HG03571 (cell line): ENCODE measurements around the gene VPS51.
A peak's percentile ranks its signal among the peaks of the same experiment; 100 is the strongest.
"Not testable (repeated sequence)": the region's sequence is repeated elsewhere in the genome, so short reads cannot be mapped to it uniquely, and the experiment has no call there.

ENCODE experiments used
- ATAC-seq: cut with Tn5 transposase; IDR thresholded peaks from one replicate; pipeline ENCODE4 v1.9.1; 2021; ENCODE audit not compliant: unreplicated experiment

VPS51 gene

DNA sequence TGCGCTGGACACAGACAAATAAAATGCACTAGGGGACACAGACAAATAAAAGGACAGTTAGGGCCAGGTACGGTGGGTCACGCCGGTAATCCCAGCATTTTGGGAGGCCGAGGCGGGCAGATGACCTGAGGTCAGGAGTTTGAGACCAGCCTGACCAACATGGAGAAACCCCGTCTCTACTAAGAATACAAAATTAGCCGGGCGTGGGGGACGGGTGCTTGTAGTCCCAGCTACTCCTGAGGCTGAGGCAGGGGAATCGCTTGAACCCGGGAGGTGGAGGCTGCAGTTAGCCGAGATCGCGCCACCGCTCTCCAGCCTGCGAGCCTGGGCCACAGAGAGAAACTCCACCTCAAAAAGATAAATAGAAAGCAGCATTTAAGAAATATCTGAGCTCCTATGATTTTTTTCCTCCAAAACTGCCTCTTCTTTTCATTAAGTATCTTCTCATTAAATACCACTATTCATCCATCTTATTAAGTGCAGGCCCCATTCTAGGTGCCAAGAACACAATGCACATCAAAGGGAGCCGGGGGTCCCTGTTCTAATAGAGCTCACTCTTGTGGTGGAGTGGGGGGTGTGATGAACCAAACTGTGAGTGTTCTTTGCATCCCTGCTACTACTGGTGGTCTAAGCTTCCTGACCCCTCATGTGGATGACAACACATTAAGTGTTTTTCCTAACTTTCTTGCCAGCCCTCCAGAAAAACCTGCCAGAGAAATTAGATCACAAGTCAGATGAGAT, 22.3 kb downstream of the VPS51 start:
- no peak for ATAC-seq

DNA sequence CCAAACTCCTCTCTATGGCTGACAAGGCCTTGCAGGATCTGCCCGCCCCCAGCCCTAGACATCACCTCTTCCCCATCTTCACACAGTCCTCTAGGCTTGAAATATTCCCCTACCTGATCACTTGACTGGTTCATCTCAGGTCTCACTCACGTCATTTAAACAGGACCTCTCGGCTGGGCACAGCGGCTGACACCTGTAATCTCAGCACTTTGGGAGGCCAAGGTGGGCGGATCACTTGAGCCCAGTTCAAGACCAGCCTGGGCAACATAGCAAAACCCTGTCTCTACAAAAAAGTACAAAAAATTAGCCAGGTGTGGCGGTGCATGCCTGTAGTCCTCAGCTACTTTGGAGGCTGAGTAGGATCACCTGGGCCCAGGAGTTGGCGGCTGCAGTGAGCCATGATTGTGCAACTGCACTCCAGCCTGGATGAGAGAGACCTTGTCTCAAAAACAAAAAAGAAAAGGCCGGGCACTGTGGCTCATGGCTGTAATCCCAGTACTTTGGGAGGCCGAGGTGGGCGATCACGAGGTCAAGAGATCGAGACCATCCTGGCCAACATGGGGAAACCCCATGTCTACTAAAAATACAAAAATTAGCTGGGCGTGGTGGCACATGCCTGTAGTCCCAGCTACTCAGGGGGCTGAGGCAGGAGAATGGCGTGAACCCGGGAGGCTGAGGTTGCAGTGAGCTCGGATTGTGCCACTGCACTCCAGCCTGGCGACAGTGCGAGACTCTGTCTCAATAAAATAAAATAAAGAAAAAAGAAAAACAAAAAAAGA, 23.1 kb downstream of the VPS51 start:
- ATAC-seq, result not testable (repeated sequence)

DNA sequence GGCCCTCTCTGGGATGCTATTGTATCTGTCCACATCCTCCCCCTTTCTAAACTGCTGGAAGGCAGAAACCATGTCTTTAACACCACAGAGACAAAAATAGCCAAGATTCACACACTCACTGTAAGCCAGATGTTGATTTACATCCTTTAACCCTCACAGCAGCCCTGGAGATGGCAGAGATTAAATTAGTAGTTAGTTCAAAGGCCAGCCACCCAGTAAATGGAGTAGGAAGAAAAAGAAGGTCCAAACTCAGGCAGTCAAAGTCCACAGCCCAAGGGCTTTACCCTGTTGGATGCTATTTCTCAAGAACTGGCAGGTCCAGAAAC, 23.6 kb downstream of the VPS51 start:
- ATAC-seq, result no peak

DNA sequence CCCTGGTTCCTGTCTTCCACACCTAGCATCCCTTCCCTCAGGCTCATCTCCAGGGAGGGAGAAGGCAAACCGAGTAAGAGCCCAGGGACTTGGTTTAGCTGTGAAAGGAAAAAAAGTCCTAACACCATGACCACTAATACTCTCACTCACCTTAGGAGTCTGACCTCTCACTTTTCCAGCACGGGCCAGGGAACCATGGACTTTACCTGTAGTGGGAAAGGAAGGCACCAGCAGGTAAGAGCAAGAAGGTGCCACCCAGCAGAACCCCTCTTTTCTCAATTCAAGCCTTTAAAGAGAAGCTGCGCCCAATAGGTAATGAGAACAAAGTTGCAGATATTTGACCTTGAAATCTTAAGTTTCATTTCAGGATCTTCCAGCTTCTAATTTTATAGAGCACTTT, 24.8 kb downstream of the VPS51 start:
- ATAC-seq, result no peak

DNA sequence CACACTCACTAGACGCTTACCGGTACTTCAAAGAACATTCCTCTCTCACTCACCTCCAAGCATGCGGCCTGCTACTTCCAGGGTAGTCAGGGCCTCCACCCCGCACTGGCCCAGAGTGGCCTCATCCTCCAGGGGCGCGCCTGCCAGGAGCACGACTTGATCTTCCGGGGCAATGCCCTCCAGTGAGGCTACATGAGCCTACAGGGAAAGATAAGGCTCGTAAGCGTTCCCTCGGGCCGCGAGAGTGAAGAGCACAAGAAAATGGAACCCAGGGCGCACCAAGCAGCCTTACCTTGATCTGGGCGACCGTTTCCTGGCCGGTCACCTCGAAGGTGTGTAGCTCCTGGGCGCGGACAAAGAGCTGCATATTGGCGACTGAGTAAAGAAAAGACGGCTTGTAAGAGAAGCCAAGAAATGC, 25.4 kb downstream of the VPS51 start:
- ATAC-seq, result no peak

DNA sequence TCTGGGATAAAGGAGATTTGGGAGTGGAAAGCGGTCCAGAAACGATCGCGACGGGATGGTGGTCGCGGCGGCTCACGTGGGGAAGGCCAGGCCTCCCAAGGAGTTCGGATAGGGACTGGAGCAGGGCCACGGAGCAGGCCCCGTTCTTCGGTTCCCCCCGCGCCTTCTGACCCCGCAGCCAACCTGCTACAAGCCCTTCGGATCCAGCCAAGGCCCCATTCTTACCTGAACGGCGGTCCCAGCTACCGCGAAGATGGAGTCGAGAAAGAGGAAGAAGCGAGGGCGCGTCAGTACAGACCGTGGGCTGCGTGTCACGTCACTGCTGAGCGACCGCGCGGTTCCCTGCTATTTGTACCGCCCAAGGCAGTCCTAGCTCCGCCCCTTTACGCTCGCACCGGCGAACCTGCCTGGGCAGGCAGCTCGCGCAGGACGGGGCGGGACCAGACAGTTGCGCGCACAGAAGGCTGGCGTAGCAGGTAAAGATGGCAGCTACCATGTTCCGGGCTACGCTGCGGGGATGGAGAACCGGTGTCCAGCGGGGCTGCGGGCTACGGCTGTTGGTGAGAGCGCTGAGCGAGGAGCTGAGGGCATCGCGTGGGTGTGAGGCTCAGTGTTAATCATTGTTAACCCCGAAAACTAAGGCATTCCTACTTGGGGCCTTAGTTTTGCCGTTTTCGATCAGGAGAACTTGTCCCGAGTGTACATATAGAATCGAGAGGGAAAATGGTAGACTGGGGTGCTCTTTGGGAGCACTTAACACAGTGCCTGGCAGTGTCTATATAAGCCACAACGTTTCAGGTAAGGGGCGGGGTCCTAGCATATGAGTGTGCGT, 26.1 kb downstream of the VPS51 start, which contains the start of the genes FAU and MRPL49:
Gene FAU (minus strand): TSS at position 270 of the 832 bp plus-strand sequence. CDS start 321 bp downstream, outside the sequence.
Gene MRPL49 (plus strand): TSS at position 457 of the 832 bp plus-strand sequence. CDS start 26 bp downstream, at position 483.
- peak; percentile 49 for ATAC-seq

DNA sequence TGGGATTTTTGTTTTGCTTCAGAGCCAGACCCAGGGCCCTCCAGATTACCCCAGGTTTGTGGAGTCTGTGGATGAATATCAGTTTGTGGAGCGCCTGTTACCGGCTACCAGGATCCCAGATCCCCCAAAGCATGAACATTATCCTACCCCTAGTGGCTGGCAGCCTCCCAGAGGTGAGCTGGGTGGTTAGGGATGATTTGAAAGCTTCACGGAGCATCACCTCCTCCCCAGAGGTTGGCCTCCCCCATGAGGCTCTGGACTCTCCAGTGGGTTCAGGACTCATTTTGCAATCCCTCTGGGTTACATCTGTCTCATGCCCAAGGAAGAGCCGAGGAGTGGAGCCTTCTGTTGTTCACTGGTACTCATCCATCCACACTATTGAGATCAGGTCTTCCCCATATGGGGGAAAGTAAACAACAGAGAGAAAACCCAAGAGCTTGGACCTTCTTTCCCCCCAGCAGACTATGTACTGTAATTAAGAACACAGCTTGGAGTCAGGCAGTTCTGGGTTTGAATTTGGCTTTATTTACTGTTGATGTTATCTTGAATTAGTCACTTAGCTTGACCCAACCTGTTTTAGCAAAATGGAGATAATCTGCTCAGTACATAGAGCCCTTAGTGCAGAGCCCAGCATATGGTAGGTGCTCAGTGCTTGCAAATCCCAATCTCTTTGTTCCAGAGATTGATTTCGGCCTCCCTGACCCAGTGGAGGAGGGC, 28.6 kb downstream of the VPS51 start:
- ATAC-seq, result no peak

DNA sequence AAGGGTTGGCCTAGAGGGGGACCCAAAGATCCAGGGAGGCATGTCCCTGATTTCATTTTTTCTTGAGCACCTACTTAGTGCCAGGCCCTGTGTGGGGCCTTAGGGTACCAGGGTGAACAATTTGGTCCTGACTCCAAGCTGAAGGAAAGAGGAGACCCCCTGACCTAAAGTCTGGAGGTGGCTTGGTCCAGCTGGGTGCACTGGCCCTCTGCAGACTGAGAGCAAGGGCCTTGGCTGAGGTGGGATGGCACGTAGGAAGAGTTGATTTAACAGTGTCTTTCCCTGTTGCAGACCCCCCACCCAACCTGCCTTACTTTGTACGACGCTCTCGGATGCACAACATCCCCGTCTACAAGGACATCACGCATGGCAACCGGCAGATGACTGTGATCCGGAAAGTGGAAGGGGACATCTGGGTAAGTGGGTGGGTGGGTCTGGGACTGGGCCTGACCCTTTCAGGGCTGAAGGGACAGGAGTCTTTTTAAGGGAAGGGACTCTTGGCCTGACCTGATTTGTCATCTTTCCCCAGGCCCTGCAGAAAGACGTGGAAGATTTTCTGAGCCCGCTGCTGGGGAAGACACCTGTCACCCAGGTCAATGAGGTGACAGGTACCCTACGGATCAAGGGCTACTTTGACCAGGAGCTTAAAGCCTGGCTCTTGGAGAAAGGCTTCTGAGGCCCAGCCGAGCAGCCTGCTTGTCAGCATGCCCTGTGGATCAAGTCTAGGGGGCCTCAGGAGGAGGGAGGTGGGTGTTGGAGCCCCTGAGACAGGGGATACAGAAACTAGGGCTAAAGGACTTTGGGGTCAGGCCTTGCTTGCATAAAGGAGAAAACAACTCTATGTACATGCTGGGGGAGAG, 29.4 kb downstream of the VPS51 start:
- no peak for ATAC-seq

DNA sequence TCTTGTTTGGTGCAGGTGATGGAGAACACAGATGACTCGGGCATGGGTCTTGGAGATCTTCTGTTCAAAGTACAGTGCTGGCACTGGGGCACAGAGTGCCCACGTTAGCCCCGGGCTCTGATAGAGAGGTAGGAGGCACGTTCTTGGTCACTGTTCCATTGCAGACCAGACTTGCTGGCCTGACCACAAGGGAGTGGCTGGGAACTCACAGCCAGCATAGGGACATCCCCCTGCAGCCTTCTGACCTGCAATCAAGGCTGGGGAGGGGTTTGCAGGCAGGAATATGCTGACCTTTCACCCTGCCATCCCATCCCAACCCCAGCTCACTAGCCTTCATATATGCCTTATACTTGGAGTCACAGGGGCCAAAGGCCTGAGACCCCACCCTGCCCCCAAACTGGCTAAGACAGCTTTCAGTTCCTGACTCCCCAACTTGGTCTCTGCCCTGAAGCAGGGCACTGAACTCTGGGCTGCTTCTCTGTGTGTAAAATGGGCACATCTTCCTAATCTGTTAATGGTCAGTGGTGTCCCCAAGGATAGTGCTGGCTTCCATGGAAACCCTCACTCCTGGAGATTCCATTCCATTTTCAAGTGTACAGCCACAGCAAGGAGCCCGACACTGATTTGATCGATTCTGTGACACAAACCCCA, 30.7 kb downstream of the VPS51 start:
- no peak for ATAC-seq

DNA sequence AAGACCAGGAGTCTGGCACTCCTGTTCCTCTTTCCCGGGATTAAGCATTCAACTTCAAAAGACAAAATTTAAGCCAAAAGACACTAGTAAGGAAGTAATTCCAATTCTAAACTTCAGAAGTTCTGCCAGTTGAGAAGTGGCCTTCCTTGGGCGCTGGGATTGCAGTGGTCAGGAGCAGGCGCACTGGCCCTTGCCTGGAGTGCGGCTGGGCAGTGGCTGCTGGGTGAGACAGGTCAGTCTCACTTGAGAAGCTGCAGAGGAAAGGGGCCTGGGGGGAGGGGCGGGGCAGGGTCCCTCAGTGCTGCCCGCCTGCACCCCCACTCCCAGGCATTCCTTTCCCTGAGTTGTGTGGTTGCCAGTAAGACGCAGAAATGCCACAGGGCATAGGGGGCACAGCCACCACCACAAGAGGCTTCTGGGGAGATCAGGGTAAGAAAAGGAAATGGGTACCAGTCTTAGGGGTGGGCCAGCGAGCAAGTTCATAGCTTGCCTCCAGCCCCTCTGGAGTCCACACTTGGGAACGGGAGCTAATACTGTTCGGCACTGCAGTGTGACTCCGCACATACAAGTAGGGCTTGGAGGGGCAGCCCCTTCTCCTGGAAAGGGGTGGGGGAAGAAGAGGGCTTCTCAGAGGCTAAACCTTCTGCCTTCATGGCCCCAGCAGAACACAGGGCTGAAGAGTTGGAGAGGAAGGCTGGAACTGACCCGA, 31.6 kb downstream of the VPS51 start:
- no peak for ATAC-seq

DNA sequence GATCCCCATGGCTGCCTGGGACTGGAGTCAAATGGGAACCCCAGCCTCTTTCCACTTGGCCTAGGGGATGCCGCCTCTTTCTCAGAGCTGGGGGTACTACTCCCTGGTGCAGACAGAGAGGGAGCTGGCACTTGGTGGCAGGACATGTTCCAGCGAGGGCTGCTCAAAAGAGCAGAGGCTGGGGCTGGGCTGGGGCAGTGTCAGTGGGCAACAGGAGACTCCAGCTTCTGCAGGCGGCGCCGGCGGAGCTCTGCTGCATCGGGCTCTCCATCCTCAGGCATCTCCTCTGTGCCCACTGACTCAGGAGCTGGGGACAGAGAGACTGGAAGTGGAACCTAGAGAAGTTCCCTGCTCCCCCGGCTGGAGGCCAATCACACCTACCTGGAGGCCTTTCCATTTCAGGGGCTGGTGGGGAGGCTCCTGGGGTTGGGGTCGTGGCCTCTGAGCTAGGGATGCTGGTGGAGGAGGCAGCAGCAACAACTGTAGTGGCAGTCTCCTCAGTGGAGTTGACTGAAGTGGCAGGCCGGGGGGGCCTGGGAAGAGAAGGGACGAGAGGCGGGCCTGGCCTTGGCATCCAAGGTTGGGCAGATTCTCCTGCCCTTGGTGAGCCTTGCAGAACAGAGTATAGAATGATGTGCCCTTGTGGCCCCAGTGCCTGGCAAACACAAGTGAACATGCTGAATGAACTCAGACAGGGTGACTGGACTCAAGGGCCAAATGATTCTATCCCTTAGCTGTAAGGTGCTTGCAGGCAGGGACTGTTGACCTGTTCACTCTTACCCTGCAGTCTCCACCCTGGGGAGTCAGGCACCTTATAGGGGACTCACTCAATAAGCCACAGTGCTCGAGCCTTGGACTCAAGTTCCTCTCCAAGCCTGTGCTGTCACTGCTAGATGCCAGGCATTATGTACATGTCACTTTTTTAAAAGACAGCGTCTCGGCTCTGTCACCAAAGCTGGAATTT, 32.5 kb downstream of the VPS51 start:
- no peak for ATAC-seq

DNA sequence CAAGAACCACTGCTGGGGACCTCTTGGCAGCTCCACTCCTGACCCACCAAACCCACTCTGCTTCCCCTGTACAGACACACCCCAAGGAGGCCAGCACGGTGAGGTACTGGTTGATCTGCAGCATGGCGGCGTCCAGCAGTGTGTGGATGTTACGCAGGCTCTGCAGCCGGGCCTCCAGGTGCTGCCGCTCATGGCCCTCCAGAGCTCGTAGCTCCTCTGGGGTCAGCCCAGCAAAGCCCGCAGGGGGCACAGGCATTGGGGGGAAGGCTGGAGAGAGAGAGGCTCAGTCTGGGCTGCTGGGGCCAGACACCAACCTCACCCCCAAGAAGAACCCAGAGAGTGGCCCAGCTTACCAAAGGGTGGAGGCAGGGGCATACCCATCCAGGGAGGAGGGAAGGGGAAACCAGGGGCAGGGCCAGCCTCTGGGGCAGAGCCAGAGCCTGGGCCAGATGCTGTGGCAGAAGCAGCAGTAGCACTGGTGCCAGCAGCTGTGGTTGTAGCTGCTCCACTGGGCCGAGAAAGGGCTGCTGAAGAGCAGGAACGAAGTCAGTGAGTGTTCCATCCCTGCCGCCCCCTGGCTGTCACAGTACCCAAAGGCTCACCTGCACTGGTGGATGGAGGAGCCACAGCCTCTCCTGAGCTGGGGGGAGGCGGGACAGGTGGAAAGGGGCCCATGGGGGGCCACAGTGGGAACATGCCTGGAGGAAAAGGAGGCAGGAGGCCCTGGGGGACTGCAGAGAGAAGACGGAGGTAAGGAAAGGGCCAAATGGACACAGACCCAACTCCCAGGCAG, 33.8 kb downstream of the VPS51 start:
- no peak for ATAC-seq

DNA sequence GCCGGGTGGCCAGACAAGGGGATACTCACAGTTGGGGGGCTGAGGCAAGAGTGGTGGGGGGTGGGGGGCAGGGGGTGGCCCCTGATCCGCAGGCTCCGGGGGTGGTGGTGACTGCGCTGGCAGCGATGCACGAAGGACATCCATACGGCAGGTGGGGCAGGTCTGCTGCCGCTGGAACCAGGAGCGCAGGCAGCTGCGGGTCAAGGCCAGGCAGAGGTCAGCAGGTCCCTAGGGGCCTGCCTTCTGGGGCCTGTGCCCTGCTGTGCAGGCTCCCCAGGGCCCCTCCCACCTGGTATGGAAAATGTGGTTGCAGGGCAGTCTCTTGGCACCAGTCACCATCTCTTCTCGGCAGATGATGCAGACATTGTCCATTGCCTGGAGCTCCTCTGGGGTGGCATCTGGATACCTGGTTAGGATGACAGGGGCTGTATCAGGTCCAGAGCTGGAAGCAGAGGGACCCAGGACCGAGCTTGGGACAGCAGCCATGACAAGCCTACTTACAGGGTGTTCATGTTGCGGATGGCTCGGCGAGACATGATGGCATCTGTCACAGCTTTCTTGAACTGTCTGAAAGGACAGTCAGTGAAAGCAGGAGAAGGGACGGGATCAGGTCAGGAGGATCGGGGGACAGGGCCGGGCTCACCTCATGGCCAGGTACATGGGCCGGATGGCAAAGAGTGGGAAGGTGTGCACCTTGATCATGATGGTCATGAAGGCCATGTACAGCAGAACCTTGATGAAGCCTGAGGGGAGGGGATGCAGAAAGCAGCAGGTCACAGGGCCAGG, 34.8 kb downstream of the VPS51 start:
- no peak for ATAC-seq

DNA sequence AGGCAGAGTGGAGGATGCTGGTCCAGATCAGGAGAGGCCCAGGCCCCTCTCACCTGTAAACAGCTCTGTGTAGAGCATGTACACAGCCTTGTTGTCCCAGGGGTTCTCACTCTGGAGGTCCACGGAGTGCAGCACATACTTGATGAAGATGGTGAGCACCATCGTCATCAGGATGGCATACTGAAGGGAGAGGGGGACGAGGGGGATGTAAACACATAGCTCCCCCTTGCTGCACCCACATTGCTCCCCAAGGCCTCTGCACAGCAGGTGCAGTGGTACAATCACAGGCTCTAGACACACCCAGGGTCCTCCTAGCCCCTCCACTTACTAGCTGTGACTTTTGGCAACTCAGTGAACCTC, 35.4 kb downstream of the VPS51 start:
- no peak for ATAC-seq

DNA sequence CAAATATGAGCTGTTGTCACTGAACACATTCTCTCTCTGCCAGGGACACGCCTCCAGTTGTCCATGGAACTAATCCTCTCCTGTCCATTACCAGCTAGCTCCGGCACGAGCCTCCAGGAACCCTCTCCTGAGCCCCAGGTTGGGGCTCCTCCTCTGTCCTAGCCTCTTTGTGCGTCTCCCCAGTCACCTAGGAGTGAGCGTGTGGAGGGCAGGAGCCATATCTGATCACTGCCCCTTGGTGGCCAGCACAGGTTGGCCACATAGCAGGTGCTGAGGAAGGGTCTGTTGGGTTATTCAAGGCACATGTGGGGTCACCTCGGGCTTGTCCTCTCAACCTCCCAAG, 35.9 kb downstream of the VPS51 start:
- no peak for ATAC-seq
